B cell (primary cell): ENCODE data around the gene AMPH. TPM values are rescaled to one million over a fixed set of nuclear protein-coding genes. Genes with fewer than 3 reads are reported as not detected.

Experiments used
- ATAC-seq: fragments of 200-7000 bp; cut with Tn5 transposase; one replicate; pipeline ENCODE4 v1.10.0; 2021; ENCODE audit warnings: low read depth, mild to moderate bottlenecking, moderate number of reproducible peaks, moderate library complexity
- CTCF ChIA-PET: fragments of 350-600 bp; sonication (Branson Sonifier 250); formaldehyde crosslinking; loops from one replicate; lab custom pipeline; 2021; ENCODE audit warnings: antibody characterized with exemption, inconsistent platforms; lab: Charles Lee
- POLR2A ChIA-PET: fragments of 350-600 bp; sonication (Branson Sonifier 250); formaldehyde crosslinking; loops from one replicate; lab custom pipeline; 2021; ENCODE audit warnings: antibody characterized with exemption; lab: Charles Lee
- DNase-seq: peaks from one replicate; pipeline ENCODE4 v3.0.0; 2013
- H2AFZ ChIP-seq: 2 replicates; pipeline ENCODE4 v1.6.1; 2012; ENCODE audit warnings: mild to moderate bottlenecking, low read depth, low read length; ENCODE audit not compliant: insufficient read depth, poor library complexity, severe bottlenecking
- H3K27ac ChIP-seq, 2 donors: 1 replicate in 1 of 2; 2 replicates in 1 of 2; pipeline ENCODE4 v1.5.1; 2012 to 2013; ENCODE audit warnings: low read length in 2 of 2, mild to moderate bottlenecking in 2 of 2, moderate library complexity in 1 of 2
- H3K27me3 ChIP-seq, 4 experiments: fragments of 200-600 bp in 1 of 4; sonication (generic) in 1 of 4; replicated peaks in 1 of 4; 1 replicate in 2 of 4; 2 replicates in 2 of 4; pipeline versions ENCODE4 v1.6.1 to v1.7.0; 2013 to 2016; ENCODE audit warnings: low read length in 3 of 4, mild to moderate bottlenecking in 2 of 4, mixed read lengths in 1 of 4, moderate library complexity in 1 of 4; ENCODE audit not compliant: insufficient read depth in 4 of 4, control insufficient read depth in 3 of 4; ENCODE audit errors: control extremely low read depth in 1 of 4
- H3K36me3 ChIP-seq, 2 experiments: replicated peaks in 1 of 2; 1 replicate in 1 of 2; 2 replicates in 1 of 2; pipeline versions ENCODE4 v1.6.1 to v1.7.1; 2013; ENCODE audit warnings: low read length in 1 of 2; ENCODE audit not compliant: insufficient read depth in 2 of 2, control insufficient read depth in 1 of 2; ENCODE audit errors: control extremely low read depth in 1 of 2, extremely low read depth in 1 of 2
- H3K4me1 ChIP-seq, 2 donors: fragments of 200-600 bp in 1 of 2; sonication (generic) in 1 of 2; 1 replicate in 1 of 2; 2 replicates in 1 of 2; pipeline versions ENCODE4 v1.5.1 to v1.6.1; 2013 to 2017; ENCODE audit warnings: low read length in 2 of 2; ENCODE audit not compliant: control insufficient read depth in 2 of 2, insufficient read depth in 2 of 2
- H3K4me2 ChIP-seq: replicated peaks from 2 replicates; pipeline ENCODE3; 2012; ENCODE audit warnings: mild to moderate bottlenecking, low read depth, low read length; ENCODE audit not compliant: poor library complexity, severe bottlenecking
- H3K4me3 ChIP-seq, 5 experiments: fragments of 200-600 bp in 1 of 5; sonication (generic) in 1 of 5; 1 replicate in 3 of 5; 2 replicates in 2 of 5; pipeline versions ENCODE4 v1.5.1 to v1.7.0; 2011 to 2016; ENCODE audit warnings: low read length in 4 of 5, mild to moderate bottlenecking in 4 of 5, low read depth in 2 of 5, control low read depth in 1 of 5, moderate library complexity in 1 of 5; ENCODE audit not compliant: insufficient read depth in 1 of 5; ENCODE audit errors: control extremely low read depth in 1 of 5, extremely low read depth in 1 of 5
- H3K79me2 ChIP-seq: fragments of 200-600 bp; sonication (generic); one replicate; pipeline ENCODE4 v1.6.0; 2016; ENCODE audit warnings: low read length; ENCODE audit not compliant: control insufficient read depth, insufficient read depth
- H3K9ac ChIP-seq: fragments of 200-600 bp; sonication (generic); 2 replicates; pipeline ENCODE4 v1.6.1; 2017; ENCODE audit warnings: mild to moderate bottlenecking, low read length, moderate library complexity
- H3K9me3 ChIP-seq, 3 donors: one replicate each; pipeline versions ENCODE4 v1.6.1 to v1.7.1; 2013; ENCODE audit warnings: low read length in 2 of 3; ENCODE audit not compliant: control insufficient read depth in 2 of 3, insufficient read depth in 1 of 3; ENCODE audit errors: control extremely low read depth in 1 of 3
- H4K20me1 ChIP-seq: 2 replicates; pipeline ENCODE4 v1.6.0; 2012; ENCODE audit warnings: mild to moderate bottlenecking, low read length; ENCODE audit not compliant: insufficient read depth, control insufficient read depth, poor library complexity, severe bottlenecking
- H3K27ac Mint-ChIP-seq: one replicate; pipeline ENCODE4 v1.8.0; 2021; ENCODE audit warnings: mixed read lengths
- H3K27me3 Mint-ChIP-seq: one replicate; pipeline ENCODE4 v1.8.0; 2021; ENCODE audit warnings: mixed read lengths
- H3K4me1 Mint-ChIP-seq: one replicate; pipeline ENCODE4 v1.8.0; 2021; ENCODE audit warnings: mixed read lengths
- H3K4me3 Mint-ChIP-seq: one replicate; pipeline ENCODE4 v1.8.0; 2021; ENCODE audit warnings: mixed read lengths
- H3K9me3 Mint-ChIP-seq: one replicate; pipeline ENCODE4 v1.8.0; 2022; ENCODE audit warnings: mixed read lengths; ENCODE audit not compliant: insufficient read depth
- EZH2 ChIP-seq: IDR thresholded peaks from 2 replicates; pipeline ENCODE4 v1.6.1; 2012; ENCODE audit warnings: borderline replicate concordance, low read depth, mild to moderate bottlenecking, moderate library complexity, low read length; ENCODE audit not compliant: insufficient read depth, poor library complexity, severe bottlenecking
- WGBS: methylation state at CpG from one replicate; pipeline ENCODE4 v1.1.5; 2013; ENCODE audit warnings: missing lambda C conversion rate; ENCODE audit not compliant: insufficient coverage; 5-methylcytosine and 5-hydroxymethylcytosine counted together
- intact Hi-C: fragments of 100-400 bp; cut with micrococcal nuclease; formaldehyde crosslinking; loops from one replicate; pipeline ENCODE4 v1.10.0; 2022
- polyA plus RNA-seq: library from polyadenylated mRNA; depleted of rRNA; stranded (reverse); fragments of >200 nt; gene quantifications from 2 replicates; pipeline ENCODE4 v1.2.3, GENCODE V29; 2012
- total RNA-seq, 2 donors: library from RNA; stranded (reverse); fragments of 120-200 nt in 1 of 2; gene quantifications; 1 replicate in 1 of 2; 2 replicates in 1 of 2; pipeline versions ENCODE4 v1.2.3 to v1.2.4, GENCODE V29; 2013 to 2022
- TF ChIP-seq, protein P1 (sequence below): fragments of 200-600 bp; IDR thresholded peaks from one replicate; pipeline ENCODE4 v1.8.0; 2022; ENCODE audit warnings: antibody characterized with exemption, mild to moderate bottlenecking

Gene AMPH
- total and polyA plus RNA-seq, 2 donors (not counting 1 experiment from before 2014, with no cell fraction given) = not detected

DNA sequence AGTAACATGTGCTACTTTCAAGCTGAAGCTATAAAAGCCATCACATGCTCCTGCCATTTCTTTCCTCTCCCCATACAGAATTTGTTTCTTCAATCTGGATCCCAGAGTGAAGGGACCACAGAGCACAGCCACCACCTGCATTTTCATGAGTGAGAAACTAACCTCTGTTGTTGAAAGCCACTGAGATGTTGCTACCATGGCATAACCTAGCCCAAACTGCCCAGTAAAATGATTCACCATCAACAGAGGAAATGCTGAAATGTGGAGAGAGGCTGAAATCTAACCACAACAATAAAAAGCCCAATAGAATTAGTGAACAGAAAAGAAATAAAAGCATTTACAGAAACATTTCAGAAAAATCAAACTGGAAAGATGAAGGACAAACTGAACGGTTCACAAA lies 125.2 kb downstream of the AMPH start:
- TF ChIP-seq, protein P1, sequence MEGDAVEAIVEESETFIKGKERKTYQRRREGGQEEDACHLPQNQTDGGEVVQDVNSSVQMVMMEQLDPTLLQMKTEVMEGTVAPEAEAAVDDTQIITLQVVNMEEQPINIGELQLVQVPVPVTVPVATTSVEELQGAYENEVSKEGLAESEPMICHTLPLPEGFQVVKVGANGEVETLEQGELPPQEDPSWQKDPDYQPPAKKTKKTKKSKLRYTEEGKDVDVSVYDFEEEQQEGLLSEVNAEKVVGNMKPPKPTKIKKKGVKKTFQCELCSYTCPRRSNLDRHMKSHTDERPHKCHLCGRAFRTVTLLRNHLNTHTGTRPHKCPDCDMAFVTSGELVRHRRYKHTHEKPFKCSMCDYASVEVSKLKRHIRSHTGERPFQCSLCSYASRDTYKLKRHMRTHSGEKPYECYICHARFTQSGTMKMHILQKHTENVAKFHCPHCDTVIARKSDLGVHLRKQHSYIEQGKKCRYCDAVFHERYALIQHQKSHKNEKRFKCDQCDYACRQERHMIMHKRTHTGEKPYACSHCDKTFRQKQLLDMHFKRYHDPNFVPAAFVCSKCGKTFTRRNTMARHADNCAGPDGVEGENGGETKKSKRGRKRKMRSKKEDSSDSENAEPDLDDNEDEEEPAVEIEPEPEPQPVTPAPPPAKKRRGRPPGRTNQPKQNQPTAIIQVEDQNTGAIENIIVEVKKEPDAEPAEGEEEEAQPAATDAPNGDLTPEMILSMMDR = no peak
- no peak for TF ChIP-seq EZH2
- no peaks in the 10 kb centered on the region for H3K9me3 ChIP-seq
- H3K4me2 ChIP-seq = no peak overlapping the region
- no peaks in the 10 kb centered on the region for H4K20me1 ChIP-seq
- ATAC-seq (no peak), DNase-seq (no peak)
- H3K4me1 ChIP-seq = no peaks in the 10 kb centered on the region
- ChIA-PET CTCF (no interaction called here), POLR2A (no interaction called here)
- H3K79me2 ChIP-seq = no peaks in the 10 kb centered on the region
- no peaks in the 10 kb centered on the region for H3K4me1 Mint-ChIP-seq
- intact Hi-C loops = no loop called here
- H2AFZ ChIP-seq = no peak overlapping the region
- no peak overlapping the region for H3K27ac ChIP-seq
- H3K4me3 ChIP-seq = no peak overlapping the region
- no peaks in the 10 kb centered on the region for H3K9me3 Mint-ChIP-seq
- WGBS = no CpG with 5 or more reads among the region's 1 CpG
- peaks cover 13% of the 10 kb centered on the region for H3K27me3 Mint-ChIP-seq
- peaks cover 0 to 7% (median 0%) of the 10 kb centered on the region in 4 experiments for H3K27me3 ChIP-seq
- no peak overlapping the region for H3K4me3 Mint-ChIP-seq
- no peak overlapping the region for H3K9ac ChIP-seq
- no peaks in the 10 kb centered on the region for H3K36me3 ChIP-seq
- H3K27ac Mint-ChIP-seq = no peak overlapping the region

DNA sequence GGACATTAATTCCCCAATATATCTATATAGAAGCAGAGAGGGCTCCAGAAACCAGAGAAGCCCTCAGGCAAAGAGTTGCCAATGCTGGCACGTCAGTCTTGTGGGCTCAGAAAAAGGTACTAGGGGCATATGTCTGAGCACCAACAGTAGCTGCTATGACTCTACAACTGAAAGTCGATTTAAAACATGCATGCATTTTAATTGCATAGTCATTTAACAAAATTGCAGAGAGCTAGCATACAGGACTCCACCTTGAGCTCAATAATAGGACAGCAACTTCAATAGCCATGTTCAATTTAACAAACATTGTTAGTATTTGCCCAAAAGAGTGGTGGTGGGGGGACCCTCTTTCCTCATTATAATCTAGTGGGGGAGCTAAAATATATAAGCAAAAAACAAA lies 126.5 kb downstream of the AMPH start:
- no peaks in the 10 kb centered on the region for H3K36me3 ChIP-seq
- H3K4me2 ChIP-seq = no peak overlapping the region
- ChIA-PET POLR2A (no interaction called here), CTCF (interaction anchor here (0.8 kb wide), 1 partner anchor 106 kb away, joined by 3 read pairs; no protein-coding TSS in a partner anchor)
- Mint-ChIP-seq H3K4me3 (no peak overlapping the region), H3K4me1 (no peaks in the 10 kb centered on the region), H3K27ac (no peak overlapping the region), H3K9me3 (no peaks in the 10 kb centered on the region), H3K27me3 (peaks cover 15% of the 10 kb centered on the region)
- no peak overlapping the region for H3K4me3 ChIP-seq
- H3K27me3 ChIP-seq = peaks cover 0 to 7% (median 0%) of the 10 kb centered on the region in 4 experiments
- TF ChIP-seq, protein P1 = no peak
- TF ChIP-seq EZH2 = no peak
- DNase-seq (no peak), ATAC-seq (no peak)
- no peaks in the 10 kb centered on the region for H4K20me1 ChIP-seq
- H3K79me2 ChIP-seq = no peaks in the 10 kb centered on the region
- 100% methylated on average over 1 of the region's 2 CpGs for WGBS
- intact Hi-C loops = no loop called here
- H3K27ac ChIP-seq = no peak overlapping the region
- no peaks in the 10 kb centered on the region for H3K4me1 ChIP-seq
- no peak overlapping the region for H2AFZ ChIP-seq
- no peaks in the 10 kb centered on the region for H3K9me3 ChIP-seq
- no peak overlapping the region for H3K9ac ChIP-seq
